Endothelial cell of umbilical vein (primary cell): ENCODE results near the gene ZNF91. TPM values are rescaled to one million over a fixed set of nuclear protein-coding genes. Genes with fewer than 3 reads are reported as not detected.
"Not testable (repeated sequence)": the region's sequence is repeated elsewhere in the genome, so short reads cannot be mapped to it uniquely, and the experiment has no call there.

ENCODE experiments used
- BruUV-seq: library from RNA; stranded (reverse); fragments of 400-500 nt; replicated peaks from 2 replicates; lab custom pipeline; 2021; lab: Mats Ljungman, UMichigan
- CTCF ChIA-PET: fragments of 300-600, 350-600 bp; sonication (Branson Sonifier 250); formaldehyde crosslinking; loops from one replicate; lab custom pipeline; 2021; ENCODE audit warnings: antibody characterized with exemption, inconsistent platforms; lab: Charles Lee
- POLR2A ChIA-PET: fragments of 300-600, 350-600 bp; sonication (Branson Sonifier 250); formaldehyde crosslinking; loops from one replicate; lab custom pipeline; 2021; ENCODE audit warnings: antibody characterized with exemption, inconsistent platforms; lab: Charles Lee
- DNase-seq: peaks from one replicate; pipeline ENCODE4 v3.0.0-alpha.2; 2011; ENCODE audit warnings: low read depth, low spot score
- FAIRE-seq: peaks from 2 replicates; lab custom pipeline; 2011; peaks lifted over from hg19 to GRCh38; lab: Jason Lieb, UNC
- H2AFZ ChIP-seq: 2 replicates; pipeline ENCODE4 v1.6.0; 2012; ENCODE audit warnings: low read depth, low read length, control low read depth, inconsistent platforms
- H3K27ac ChIP-seq: 2 replicates; pipeline ENCODE4 v1.5.1; 2011; ENCODE audit warnings: low read depth, mild to moderate bottlenecking, control low read depth, low read length, moderate library complexity; ENCODE audit not compliant: insufficient read depth
- H3K27me3 ChIP-seq, 2 experiments: 2 replicates each; pipeline versions ENCODE4 v1.6.0 to v1.6.1; 2011; ENCODE audit warnings: low read length in 2 of 2, mixed read lengths in 1 of 2; ENCODE audit not compliant: control insufficient read depth in 2 of 2, insufficient read depth in 2 of 2
- H3K36me3 ChIP-seq, 2 experiments: 2 replicates in 1 of 2; 3 replicates in 1 of 2; pipeline ENCODE4 v1.5.1; 2011; ENCODE audit warnings: low read length in 2 of 2, mild to moderate bottlenecking in 1 of 2, moderate library complexity in 1 of 2; ENCODE audit not compliant: control insufficient read depth in 2 of 2, insufficient read depth in 2 of 2; ENCODE audit errors: extremely low read depth in 1 of 2
- H3K4me1 ChIP-seq: 3 replicates; pipeline ENCODE4 v1.5.1; 2011; ENCODE audit warnings: mild to moderate bottlenecking, low read length; ENCODE audit not compliant: control insufficient read depth, insufficient read depth; ENCODE audit errors: extremely low read depth
- H3K4me2 ChIP-seq: 2 replicates; pipeline ENCODE4 v1.6.1; 2011; ENCODE audit warnings: low read length, control low read depth, mixed read lengths; ENCODE audit not compliant: insufficient read depth
- H3K4me3 ChIP-seq, 3 experiments: fragments of 200-600 bp in 1 of 3; sonication (generic), shearing (Covaris generic) in 1 of 3; replicated peaks in 1 of 3; 2 replicates each; pipeline ENCODE4 v1.5.1; 2011 to 2016; ENCODE audit warnings: control low read depth in 3 of 3, low read length in 3 of 3, mild to moderate bottlenecking in 2 of 3, inconsistent platforms in 1 of 3, low read depth in 1 of 3, moderate library complexity in 1 of 3; ENCODE audit not compliant: insufficient read depth in 1 of 3
- H3K79me2 ChIP-seq: 2 replicates; pipeline ENCODE4 v1.6.0; 2012; ENCODE audit warnings: low read length, inconsistent platforms; ENCODE audit not compliant: control insufficient read depth, insufficient read depth
- H3K9ac ChIP-seq: replicated peaks from 2 replicates; pipeline ENCODE3; 2011; ENCODE audit warnings: low read length, control low read depth; ENCODE audit not compliant: insufficient read depth; ENCODE audit errors: extremely low read depth
- H3K9me1 ChIP-seq: replicated peaks from 3 replicates; pipeline ENCODE4 v1.6.0; 2011; ENCODE audit warnings: mild to moderate bottlenecking, low read length; ENCODE audit not compliant: control insufficient read depth, insufficient read depth; ENCODE audit errors: extremely low read depth
- H3K9me3 ChIP-seq: replicated peaks from 2 replicates; pipeline ENCODE4 v1.5.1; 2012; ENCODE audit warnings: low read length, inconsistent platforms; ENCODE audit not compliant: control insufficient read depth, insufficient read depth
- H4K20me1 ChIP-seq: replicated peaks from 2 replicates; pipeline ENCODE3; 2011; ENCODE audit warnings: mild to moderate bottlenecking, low read length; ENCODE audit not compliant: control insufficient read depth, insufficient read depth; ENCODE audit errors: extremely low read depth
- CTCF ChIP-seq, 2 donors: IDR thresholded peaks; 1 replicate in 1 of 2; 2 replicates in 1 of 2; pipeline ENCODE4 v1.5.1; 2011; ENCODE audit warnings: low read length in 2 of 2, mild to moderate bottlenecking in 2 of 2, moderate library complexity in 2 of 2, control low read depth in 1 of 2, inconsistent platforms in 1 of 2, low read depth in 1 of 2; ENCODE audit not compliant: insufficient read depth in 1 of 2; ENCODE audit errors: extremely low read depth in 1 of 2
- EZH2 ChIP-seq: IDR thresholded peaks from 2 replicates; pipeline ENCODE4 v1.6.1; 2012; ENCODE audit warnings: borderline replicate concordance, low read depth, mild to moderate bottlenecking, moderate library complexity, low read length, inconsistent platforms; ENCODE audit not compliant: severe bottlenecking
- MAX ChIP-seq: IDR thresholded peaks from 2 replicates; pipeline ENCODE4 v1.6.1; 2011; ENCODE audit not compliant: insufficient read depth, insufficient read length
- POLR2AphosphoS5 ChIP-seq: IDR thresholded peaks from 2 replicates; pipeline ENCODE4 v1.6.1; 2012; ENCODE audit warnings: low read depth, mild to moderate bottlenecking, control low read depth, low read length, moderate library complexity; ENCODE audit not compliant: insufficient read depth
- dilution Hi-C: fragments of 300-500 bp; cut with MboI; formaldehyde crosslinking; loops from one replicate; pipeline ENCODE4 v1.15.0; 2019; ENCODE audit warnings: low sequenced_read_pairs; ENCODE audit not compliant: extremely low pct_ligation_motif_present
- intact Hi-C: fragments of 100-400 bp; cut with micrococcal nuclease; formaldehyde crosslinking; loops from one replicate; pipeline ENCODE4 v1.10.0; 2022
- polyA plus RNA-seq, 4 experiments: library from polyadenylated mRNA; depleted of rRNA in 3 of 4; stranded (reverse) in 3 of 4; unstranded in 1 of 4; fragments of >200 nt; gene quantifications; 2 replicates each; pipeline versions ENCODE4 v1.2.1 to v1.2.3, GENCODE V29; 2011 to 2012; ENCODE audit warnings: missing spikeins in 1 of 4
- total RNA-seq: library from RNA; stranded (reverse); gene quantifications from 2 replicates; pipeline ENCODE4 v1.2.3, GENCODE V29; 2021

The ZNF91 gene
- total and polyA plus RNA-seq, 2 donors (not counting 3 experiments of a cell fraction or from before 2014, with no cell fraction given): 9.6 to 17.0 TPM

GRCh38 chr19:23420824-23421223 is 25.6 kb upstream of the ZNF91 start:
- Histone ChIP-seq H3K36me3 (no peaks in the 10 kb centered on the region), H3K9me3 (peaks cover 4% of the 10 kb centered on the region), H3K27ac (no peak overlapping the region), H3K9ac (no peak overlapping the region), H2AFZ (no peak overlapping the region), H3K79me2 (no peaks in the 10 kb centered on the region), H4K20me1 (no peaks in the 10 kb centered on the region), H3K4me1 (no peaks in the 10 kb centered on the region), H3K9me1 (no peaks in the 10 kb centered on the region), H3K4me3 (no peak overlapping the region), H3K4me2 (no peak overlapping the region), H3K27me3 (no peaks in the 10 kb centered on the region)
- dilution Hi-C loops: no loop called here
- intact Hi-C loops: no loop called here
- DNase-seq: no peak
- no peak for FAIRE-seq
- TF ChIP-seq POLR2AphosphoS5 (no peak), CTCF (IDR thresholded peaks at IDR 0.05; ENCODE audit: extremely low read depth in 1 of 2, insufficient read depth in 1 of 2, low read depth in 1 of 2, low read length in 2 of 2) (no peak), MAX (no peak), EZH2 (no peak)
- no TSS peak for BruUV-seq
- POLR2A ChIA-PET: no interaction called here
- CTCF ChIA-PET: no interaction called here

GRCh38 chr19:23419261-23419660 is 24.0 kb upstream of the ZNF91 start:
- H3K4me2 ChIP-seq, BruUV-seq, H3K27ac ChIP-seq, FAIRE-seq, H3K27me3 ChIP-seq, H3K9me3 ChIP-seq, H3K4me1 ChIP-seq, H3K36me3 ChIP-seq, H4K20me1 ChIP-seq, H3K9me1 ChIP-seq, DNase-seq, H3K79me2 ChIP-seq, CTCF ChIA-PET, intact Hi-C loops, H2AFZ ChIP-seq, POLR2A ChIA-PET, H3K4me3 ChIP-seq, dilution Hi-C loops, H3K9ac ChIP-seq: not testable (repeated sequence)
